GM18526 (cell line): ENCODE results near the gene ITCH.

Experiments
- POLR2A ChIP-seq: IDR thresholded peaks from 3 replicates; pipeline ENCODE4 v1.6.1; 2011; ENCODE audit not compliant: insufficient read length; ENCODE audit errors: extremely low read depth

The ITCH gene

DNA sequence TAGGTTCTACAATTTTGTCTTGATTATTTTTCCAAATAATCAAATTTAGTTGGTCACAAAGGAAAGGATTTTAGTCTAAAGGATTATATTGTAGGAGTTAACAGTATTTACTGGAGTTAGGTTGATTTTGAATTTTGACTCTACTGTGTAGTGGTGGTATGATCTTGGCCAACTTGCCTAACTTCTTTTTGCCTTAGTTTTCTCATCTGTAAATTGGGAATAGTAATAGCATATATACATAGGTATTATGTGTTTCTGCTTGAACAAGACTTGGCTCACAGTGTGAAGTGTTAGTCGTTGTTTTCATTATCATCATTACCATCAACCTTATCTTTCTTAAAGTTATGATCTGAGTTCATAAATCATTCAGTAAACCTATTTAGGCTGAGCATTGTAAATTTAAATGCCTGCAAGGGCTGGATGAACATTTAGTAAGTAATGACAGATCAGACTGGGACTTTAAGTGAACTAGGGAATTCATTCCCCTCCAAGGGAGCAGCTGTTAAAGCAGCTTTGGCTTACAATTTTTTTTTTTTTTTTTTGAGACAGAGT is 11.2 kb downstream of the ITCH start:
- no peak for TF ChIP-seq POLR2A

DNA sequence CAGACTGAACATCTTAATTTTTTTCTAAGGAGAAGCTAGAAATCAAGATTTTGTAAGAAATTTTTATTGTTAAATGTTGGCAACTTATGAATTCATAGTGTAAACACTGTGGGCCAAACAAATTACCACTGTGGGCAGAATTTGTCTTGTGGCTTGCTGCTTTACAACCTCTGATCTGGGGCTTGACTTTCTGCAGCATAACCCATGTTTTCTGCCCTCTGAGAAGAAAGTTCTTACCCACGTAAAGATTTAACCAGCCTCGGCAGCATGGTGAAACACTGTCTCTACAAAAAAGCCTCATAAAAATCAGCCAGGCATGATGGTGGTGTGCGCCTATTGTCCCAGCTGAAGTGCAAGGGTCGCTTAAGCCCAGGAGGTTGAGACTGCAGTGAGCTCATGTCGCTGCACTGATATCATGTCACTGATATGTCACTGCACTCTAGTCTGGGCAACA is 12.9 kb downstream of the ITCH start:
- TF ChIP-seq POLR2A = no peak

DNA sequence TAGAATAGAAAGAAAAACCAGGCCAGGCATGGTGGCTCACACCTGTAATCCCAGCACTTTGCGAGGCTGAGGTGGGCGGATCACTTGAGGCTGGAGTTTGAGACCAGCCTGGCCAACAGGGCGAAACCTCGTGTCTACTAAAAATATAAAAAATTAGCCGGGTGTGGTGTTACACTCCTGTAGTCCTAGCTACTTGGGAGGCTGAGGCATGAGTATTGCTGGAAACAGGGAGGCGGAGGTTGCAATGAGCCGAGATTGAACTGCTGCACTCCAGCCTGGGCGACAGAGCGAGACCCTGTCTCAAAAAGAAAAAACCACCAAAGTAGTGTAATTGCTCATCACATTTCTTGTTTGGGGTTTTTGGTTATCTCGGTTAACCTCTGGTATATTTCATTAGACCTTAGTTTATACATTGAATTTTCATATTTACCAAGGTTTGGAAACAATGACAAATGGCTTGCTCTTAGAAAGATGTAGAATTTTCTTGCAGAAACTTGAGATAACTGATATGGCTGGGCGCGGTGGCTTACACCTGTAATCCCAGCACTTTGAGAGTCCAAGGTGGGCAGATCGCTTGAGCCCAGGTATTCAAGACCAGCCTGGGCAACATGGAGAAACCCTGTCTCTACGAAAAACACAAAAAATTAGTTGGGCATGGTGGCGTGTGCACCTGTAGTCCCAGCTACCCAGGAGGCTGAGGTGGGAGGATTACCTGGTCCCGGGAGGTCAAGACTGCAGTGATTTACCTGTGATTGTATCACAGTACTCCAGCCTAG is 14.2 kb downstream of the ITCH start:
- TF ChIP-seq POLR2A = no peak

DNA sequence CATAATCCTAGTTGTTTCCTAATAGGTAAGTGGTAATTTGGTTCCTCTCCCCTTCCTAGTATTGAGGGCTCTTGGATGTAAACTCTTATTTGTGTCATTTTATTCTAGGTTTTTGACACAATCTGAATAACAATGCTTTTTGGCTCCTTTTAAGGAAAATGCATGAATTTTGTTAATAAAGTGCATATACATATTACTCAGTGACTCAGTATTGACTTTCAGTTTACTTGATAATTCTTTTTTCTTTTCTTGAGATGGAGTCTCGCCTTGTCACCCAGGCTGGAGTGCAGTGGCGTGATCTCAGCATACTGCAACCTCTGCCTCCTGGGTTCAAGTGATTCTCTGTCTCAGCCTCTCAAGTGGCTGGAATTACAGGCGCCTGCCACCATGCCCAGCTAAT is 19.1 kb downstream of the ITCH start:
- no peak for TF ChIP-seq POLR2A

DNA sequence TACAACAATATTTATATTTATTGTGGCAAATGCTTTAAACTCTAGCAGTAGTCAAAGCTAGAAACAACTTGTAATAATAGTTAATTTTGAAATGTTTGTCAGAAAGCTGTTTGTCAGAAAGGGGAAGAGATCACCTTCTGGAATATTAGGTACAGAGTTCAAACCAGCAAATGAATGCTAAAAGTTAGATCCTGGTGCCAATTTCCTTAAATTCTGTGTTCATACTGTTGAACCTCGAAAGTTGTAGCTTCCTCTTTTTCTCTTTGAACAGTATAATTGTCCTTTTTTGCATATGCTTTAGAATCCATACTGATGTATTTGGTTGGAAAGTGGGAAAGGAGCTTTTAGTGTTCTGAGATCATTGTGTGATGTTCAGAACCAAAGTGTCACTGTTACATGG is 22.4 kb downstream of the ITCH start:
- TF ChIP-seq POLR2A = no peak

DNA sequence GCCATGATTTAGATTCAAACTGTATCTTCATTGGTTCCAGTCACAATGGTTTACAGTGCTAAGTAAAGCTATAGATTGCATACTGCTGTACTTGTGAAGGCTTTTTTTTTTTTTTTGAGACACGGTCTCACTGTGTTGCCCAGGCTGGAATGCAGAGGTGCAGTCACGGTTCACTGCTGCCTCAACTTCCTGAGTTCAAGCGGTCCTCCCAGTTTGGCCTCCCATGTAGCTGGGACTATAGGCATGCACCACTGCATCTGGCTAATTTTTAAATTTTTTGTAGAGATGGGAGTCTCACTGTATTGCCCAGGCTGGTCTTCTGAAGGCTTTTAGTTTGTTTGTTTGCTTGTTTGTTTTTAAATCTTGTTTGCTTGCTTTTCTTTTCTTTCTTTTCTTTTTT is 24.9 kb downstream of the ITCH start:
- TF ChIP-seq POLR2A = no peak

GRCh38 chr20:34388678-34389077 is 25.6 kb downstream of the ITCH start:
- TF ChIP-seq POLR2A = no peak

GRCh38 chr20:34389206-34389953 is 26.3 kb downstream of the ITCH start:
- no peak for TF ChIP-seq POLR2A

DNA sequence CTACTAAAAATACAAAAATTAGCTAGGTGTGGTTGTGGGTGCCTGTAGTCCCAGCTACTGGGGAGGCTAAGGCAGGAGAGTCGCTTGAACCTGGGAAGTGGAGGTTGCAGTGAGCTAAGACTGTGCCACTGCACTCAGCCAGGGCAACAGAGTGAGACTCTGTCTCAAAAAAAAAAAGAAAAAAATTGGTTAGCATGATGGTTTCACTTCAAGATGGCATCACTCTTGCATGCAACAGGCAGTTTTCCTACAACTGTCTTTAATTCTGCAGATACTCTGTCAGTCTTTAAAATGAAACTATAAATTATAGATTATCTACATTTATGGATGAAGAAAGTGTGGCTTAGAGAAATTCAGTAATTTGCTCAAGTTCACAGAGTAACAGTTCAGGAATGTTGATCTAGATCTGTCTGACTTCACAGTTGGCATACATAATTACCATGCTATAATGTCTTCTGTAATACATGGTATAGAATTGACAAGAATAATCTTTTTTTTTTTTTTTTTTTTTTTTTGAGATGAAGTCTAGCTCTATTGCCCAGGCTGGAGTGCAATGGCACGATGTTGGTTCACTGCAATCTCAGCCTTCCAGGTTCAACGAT is 27.0 kb downstream of the ITCH start:
- TF ChIP-seq POLR2A = no peak

- no peak for TF ChIP-seq POLR2A
These were observed 33.3 kb downstream of the ITCH start for GRCh38 chr20:34396408-34396807.

GRCh38 chr20:34397096-34397495 is 34.0 kb downstream of the ITCH start:
- TF ChIP-seq POLR2A = no peak

DNA sequence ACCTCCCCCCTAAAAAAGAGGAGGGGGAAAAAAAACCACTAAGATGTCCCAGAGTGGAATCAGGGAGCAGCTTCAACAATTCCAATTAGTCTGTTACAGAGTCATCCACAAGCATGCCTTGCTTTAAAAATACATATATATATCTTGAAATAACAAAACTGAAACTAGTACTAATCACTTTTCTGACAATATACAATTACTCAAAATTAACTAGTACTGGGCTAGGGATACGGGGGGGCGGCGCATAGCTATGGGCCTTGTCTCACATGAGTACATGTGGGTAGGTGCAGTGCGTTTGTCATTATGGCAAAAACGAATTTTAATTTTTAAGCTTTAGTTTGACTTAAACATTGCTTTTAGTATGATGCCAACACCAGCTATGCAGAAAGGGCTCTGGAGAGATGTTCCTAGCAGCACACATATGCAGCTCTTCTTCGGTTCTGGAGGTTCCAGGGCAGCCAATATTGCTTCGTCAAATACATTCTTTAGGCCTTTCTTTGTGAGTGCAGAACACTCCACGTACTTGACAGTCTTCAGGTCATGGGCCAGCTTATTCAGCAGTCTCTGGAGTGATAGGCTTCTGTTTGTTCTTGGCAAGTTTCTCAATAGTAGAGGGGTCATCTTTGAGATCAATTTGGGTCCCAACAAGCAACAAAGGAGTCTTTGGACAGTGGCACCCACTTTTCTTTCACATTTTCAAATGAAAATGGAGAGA is 38.8 kb downstream of the ITCH start:
- no peak for TF ChIP-seq POLR2A

- no peak for TF ChIP-seq POLR2A
These were observed 39.4 kb downstream of the ITCH start for GRCh38 chr20:34402461-34402860.

DNA sequence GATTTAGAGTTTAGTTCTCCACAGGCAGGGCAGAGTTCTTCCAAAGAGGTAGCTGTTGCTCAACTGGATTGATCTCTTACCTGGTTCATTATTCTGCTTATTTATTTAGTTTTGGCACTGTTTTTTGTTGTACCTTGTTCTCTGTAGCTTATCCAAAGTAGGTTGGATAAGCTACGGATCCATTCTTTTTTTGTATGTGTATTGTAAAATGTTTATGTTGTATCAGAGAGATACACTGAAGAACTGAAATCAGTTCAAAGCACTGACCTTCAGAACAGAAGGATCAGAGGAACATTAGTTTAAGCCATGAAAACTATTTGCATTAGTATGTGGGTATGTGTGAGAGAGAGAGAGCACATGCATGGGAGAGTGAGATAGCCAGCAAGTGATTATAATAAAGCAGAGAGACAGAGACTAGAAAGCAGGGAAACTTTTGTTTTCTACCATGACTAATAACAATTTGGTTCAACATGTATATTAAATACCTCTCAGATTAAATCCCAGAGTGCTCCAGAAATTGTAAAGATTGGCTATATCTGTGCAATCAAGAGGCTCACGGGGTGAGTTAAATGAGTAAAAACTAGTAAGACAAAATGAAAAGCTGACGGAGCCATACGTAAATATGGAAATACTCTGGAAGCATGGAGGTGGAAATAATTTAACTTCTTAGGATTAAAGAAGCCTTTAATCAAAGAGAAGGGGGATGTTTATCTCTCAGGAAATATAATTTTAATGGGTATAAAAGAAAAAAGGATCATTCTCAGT is 40.2 kb downstream of the ITCH start:
- TF ChIP-seq POLR2A = no peak
